Pancreas (tissue), 10 donors: ENCODE measurements around the gene DIAPH3. TPM values are rescaled to one million over a fixed set of nuclear protein-coding genes. Genes with fewer than 3 reads are reported as not detected.

ENCODE experiments used
- ATAC-seq, 4 donors: fragments of 200-7000 bp; cut with Tn5 transposase; one replicate each; pipeline versions ENCODE4 v1.8.0 to v1.9.1; 2020; ENCODE audit warnings: mild to moderate bottlenecking in 4 of 4, moderate library complexity in 4 of 4
- DNase-seq, 6 donors: peaks; one replicate each; pipeline ENCODE4 v3.0.0-alpha.2; 2020
- FAIRE-seq: peaks from 2 replicates; lab custom pipeline; 2012; peaks lifted over from hg19 to GRCh38; lab: Jason Lieb, UNC
- H3K27ac ChIP-seq, 4 donors: fragments of 200-600 bp; sonication (generic); 1 replicate in 3 of 4; 2 replicates in 1 of 4; pipeline versions ENCODE4 v1.5.0 to v1.8.0; 2020
- H3K27me3 ChIP-seq, 4 donors: fragments of 200-600 bp; one replicate each; pipeline ENCODE4 v1.8.0; 2021
- H3K36me3 ChIP-seq, 3 donors: fragments of 200-600 bp; sonication (generic) in 1 of 3; one replicate each; pipeline versions ENCODE4 v1.5.0 to v1.8.0; 2020 to 2021
- H3K4me1 ChIP-seq, 3 donors: fragments of 200-600 bp; one replicate each; pipeline ENCODE4 v1.8.0; 2021
- H3K4me3 ChIP-seq, 4 donors: fragments of 200-600 bp; sonication (generic) in 2 of 4; one replicate each; pipeline versions ENCODE4 v1.5.0 to v1.8.0; 2020 to 2021
- H3K9me3 ChIP-seq, 4 donors: fragments of 200-600 bp; one replicate each; pipeline ENCODE4 v1.8.0; 2021
- CTCF ChIP-seq, 4 donors: fragments of 200-600 bp; sonication (generic) in 3 of 4; IDR thresholded peaks; one replicate each; pipeline versions ENCODE4 v1.5.0 to v1.8.0; 2021; ENCODE audit warnings: antibody characterized with exemption in 4 of 4
- WGBS, 2 donors: extraction: QIAGEN DNeasy Blood & Tissue Kit; methylation state at CpG; one replicate each; pipeline ENCODE4 v1.1.7; 2013; 5-methylcytosine and 5-hydroxymethylcytosine counted together
- intact Hi-C, 3 donors: fragments of 100-400 bp; cut with DNase I; formaldehyde crosslinking; loops; one replicate each; pipeline versions ENCODE4 v1.11.1 to v1.14.2; 2022
- polyA plus RNA-seq, 2 donors: library from polyadenylated mRNA; stranded (reverse); fragments of 200-250 nt; gene quantifications; one replicate each; pipeline ENCODE4 v1.2.3, GENCODE V29; 2013
- total RNA-seq, 6 donors: library from RNA; stranded (reverse); fragmentation: NEBNext Ultra II Directional in 4 of 6; extraction: Animal tissue kit (Norgen Biotek cat#: 25700) in 4 of 6; gene quantifications; one replicate each; pipeline versions ENCODE4 v1.2.1 to v1.2.4, GENCODE V29; 2021 to 2023
- donor health status: healthy with polysubstance abuse.
- donor health status: DM: no; HTN: no; CAD: no; lungs with moderate emphysema.
- donor health status: DM: no; HTN: no; CAD: no.
- donor health status: control.
- donor health status: control.
- donor health status: Bipolar disorder and iron deficiency.
- donor health status: DM: yes; HTN: yes; CAD: no.
- donor health status: DM: no; HTN: no; CAD: no.
- donor health status: DM: no; HTN: no; CAD: no.
- donor health status: DM: yes; HTN: yes; CAD: no.

The DIAPH3 gene
- total and polyA plus RNA-seq, 8 donors: 0.12 to 1.3 (median 0.42) TPM; not detected in 1

DNA sequence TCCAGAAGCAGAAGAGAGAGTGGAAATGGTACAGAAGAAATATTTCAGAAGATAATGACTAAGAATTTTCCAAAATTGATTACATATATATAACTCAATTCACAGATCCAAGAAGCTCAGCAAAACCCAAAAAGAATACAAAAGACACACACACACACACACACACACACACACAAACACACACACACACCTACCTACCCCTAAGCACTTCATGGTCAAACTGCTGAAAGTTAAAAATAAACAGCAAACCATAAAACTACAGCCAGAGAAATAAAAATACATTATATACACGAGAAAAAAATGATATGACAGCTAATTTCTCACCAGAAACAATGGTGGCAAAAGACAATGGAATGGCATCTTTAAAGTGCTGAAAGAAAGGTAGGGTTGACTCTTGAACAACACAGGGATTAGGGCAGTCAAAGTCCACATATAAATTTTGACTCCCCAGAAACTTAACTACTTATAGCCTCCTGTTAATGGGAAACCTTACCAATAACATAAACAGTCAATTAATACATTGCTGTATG lies 49.2 kb downstream of the DIAPH3 start:
- H3K9me3 ChIP-seq: no peaks in the 10 kb centered on the region
- intact Hi-C loops: no loop called here
- no peaks in the 10 kb centered on the region for H3K27me3 ChIP-seq
- WGBS, 2 donors: 95 to 96% methylated on average over 1 of the region's 1 CpG
- H3K27ac ChIP-seq: no peak overlapping the region
- FAIRE-seq (no peak), ATAC-seq (no peak), DNase-seq (no peak)
- no peaks in the 10 kb centered on the region for H3K36me3 ChIP-seq
- no peaks in the 10 kb centered on the region for H3K4me1 ChIP-seq
- TF ChIP-seq CTCF (IDR thresholded peaks at IDR 0.05): no peak
- H3K4me3 ChIP-seq: no peak overlapping the region

- H3K36me3 ChIP-seq: no peaks in the 10 kb centered on the region
- intact Hi-C loops: no loop called here
- ATAC-seq (no peak), FAIRE-seq (no peak), DNase-seq (no peak)
- no peak overlapping the region for H3K27ac ChIP-seq
- no peak for TF ChIP-seq CTCF (IDR thresholded peaks at IDR 0.05)
- WGBS, 2 donors: 92 to 96% methylated on average over 1 of the region's 1 CpG
- H3K9me3 ChIP-seq: no peaks in the 10 kb centered on the region
- H3K27me3 ChIP-seq: no peaks in the 10 kb centered on the region
- H3K4me1 ChIP-seq: no peaks in the 10 kb centered on the region
- no peak overlapping the region for H3K4me3 ChIP-seq
These were observed 51.0 kb downstream of the DIAPH3 start for GRCh38 chr13:60112771-60113170.

DNA sequence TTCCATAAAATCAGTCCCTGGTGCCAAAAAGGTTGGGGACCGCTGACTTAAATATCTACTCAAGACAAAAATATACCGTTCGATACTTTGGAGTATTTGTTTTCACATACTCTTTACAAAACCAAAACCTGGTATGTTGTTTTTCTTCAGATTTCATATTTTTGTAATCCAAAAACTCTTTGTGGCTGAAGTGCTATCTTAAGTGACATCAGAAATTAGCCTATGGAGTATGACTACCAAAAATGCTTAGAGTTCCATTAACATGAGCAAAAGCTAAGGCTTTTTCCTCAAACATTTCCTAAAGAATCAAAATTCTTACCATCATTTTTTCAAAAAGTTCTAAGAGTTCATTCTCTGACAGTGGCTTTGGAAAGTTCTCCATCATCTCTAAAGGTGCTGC lies 52.0 kb downstream of the DIAPH3 start:
- Histone ChIP-seq H3K4me1 (no peaks in the 10 kb centered on the region), H3K27me3 (no peaks in the 10 kb centered on the region), H3K4me3 (no peak overlapping the region), H3K9me3 (no peaks in the 10 kb centered on the region), H3K27ac (no peak overlapping the region), H3K36me3 (no peaks in the 10 kb centered on the region)
- ATAC-seq: no peak
- WGBS, 2 donors: 98 to 99% methylated on average over 3 of the region's 3 CpGs
- no peak for DNase-seq
- FAIRE-seq: no peak
- intact Hi-C loops: no loop called here
- no peak for TF ChIP-seq CTCF (IDR thresholded peaks at IDR 0.05)

GRCh38 chr13:60109285-60109684 lies 54.4 kb downstream of the DIAPH3 start:
- no peak for DNase-seq
- no peaks in the 10 kb centered on the region for H3K27me3 ChIP-seq
- no peak for ATAC-seq
- no peak for FAIRE-seq
- H3K36me3 ChIP-seq: no peaks in the 10 kb centered on the region
- intact Hi-C loops: no loop called here
- no peaks in the 10 kb centered on the region for H3K4me1 ChIP-seq
- no peak overlapping the region for H3K4me3 ChIP-seq
- no peak overlapping the region for H3K27ac ChIP-seq
- TF ChIP-seq CTCF (IDR thresholded peaks at IDR 0.05): no peak
- H3K9me3 ChIP-seq: no peaks in the 10 kb centered on the region
- WGBS, 2 donors: 97 to 98% methylated on average over 3 of the region's 3 CpGs

- FAIRE-seq (no peak), DNase-seq (no peak), ATAC-seq (no peak)
- Histone ChIP-seq H3K4me1 (no peaks in the 10 kb centered on the region), H3K27ac (no peak overlapping the region), H3K4me3 (no peak overlapping the region), H3K9me3 (no peaks in the 10 kb centered on the region), H3K27me3 (no peaks in the 10 kb centered on the region), H3K36me3 (no peaks in the 10 kb centered on the region)
- TF ChIP-seq CTCF (IDR thresholded peaks at IDR 0.05): no peak
- intact Hi-C loops: no loop called here
- 98% methylated on average over 2 of the region's 2 CpGs for WGBS, 2 donors
These were observed 55.1 kb downstream of the DIAPH3 start for GRCh38 chr13:60108589-60108988.
